IMR-90 (cell line): ENCODE data around the gene EXOC6B. TPM values are rescaled to one million over a fixed set of nuclear protein-coding genes. Genes with fewer than 3 reads are reported as not detected.
A peak's percentile ranks its signal among the peaks of the same experiment; 100 is the strongest.

Experiments
- ATAC-seq: fragments of 200-7000 bp; cut with Tn5 transposase; 2 replicates; pipeline ENCODE4 v1.9.1; 2020; ENCODE audit warnings: low read depth, mild to moderate bottlenecking, moderate library complexity
- BruUV-seq: library from RNA; stranded (reverse); fragments of 400-500 nt; replicated peaks from 2 replicates; lab custom pipeline; 2021; lab: Mats Ljungman, UMichigan
- CTCF ChIA-PET: fragments of 300-600 bp; formaldehyde crosslinking; extraction: SDS; loops from one replicate; lab custom pipeline; 2021; ENCODE audit warnings: antibody characterized with exemption; lab: Yijun Ruan, JAX
- POLR2A ChIA-PET: fragments of 300-600 bp; sonication (Branson Sonifier 250); formaldehyde crosslinking; loops from one replicate; lab custom pipeline; 2022; ENCODE audit warnings: antibody characterized with exemption; ENCODE audit not compliant: unreplicated experiment; lab: Charles Lee
- DNase-seq: peaks from one replicate; pipeline ENCODE4 v3.0.0; 2013
- H2AFZ ChIP-seq: replicated peaks from 2 replicates; pipeline ENCODE3; 2013; ENCODE audit warnings: low read length, mild to moderate bottlenecking; ENCODE audit not compliant: poor library complexity
- H2AK5ac ChIP-seq: 2 replicates; pipeline ENCODE4 v1.6.1; 2013; ENCODE audit warnings: low read depth, low read length, inconsistent platforms
- H2AK9ac ChIP-seq: replicated peaks from 2 replicates; pipeline ENCODE3; 2013; ENCODE audit warnings: mild to moderate bottlenecking, low read depth, low read length, moderate library complexity; ENCODE audit not compliant: poor library complexity
- H2BK120ac ChIP-seq: 2 replicates; pipeline ENCODE4 v1.6.1; 2013; ENCODE audit warnings: low read depth, low read length, inconsistent platforms
- H2BK15ac ChIP-seq: 3 replicates; pipeline ENCODE4 v1.6.1; 2013; ENCODE audit warnings: low read depth, low read length, inconsistent platforms
- H2BK20ac ChIP-seq: 2 replicates; pipeline ENCODE4 v1.6.1; 2013; ENCODE audit warnings: low read depth, mild to moderate bottlenecking, inconsistent platforms, low read length, moderate library complexity
- H2BK5ac ChIP-seq: 2 replicates; pipeline ENCODE4 v1.6.1; 2013; ENCODE audit warnings: mild to moderate bottlenecking, low read depth, low read length, inconsistent platforms; ENCODE audit not compliant: poor library complexity, severe bottlenecking
- H3K14ac ChIP-seq: replicated peaks from 2 replicates; pipeline ENCODE4 v1.6.1; 2013; ENCODE audit warnings: low read depth, low read length, inconsistent platforms
- H3K18ac ChIP-seq: 2 replicates; pipeline ENCODE4 v1.6.1; 2013; ENCODE audit warnings: low read depth, low read length, control low read depth
- H3K23ac ChIP-seq: 2 replicates; pipeline ENCODE4 v1.6.1; 2013; ENCODE audit warnings: low read depth, low read length, inconsistent platforms
- H3K27ac ChIP-seq: 2 replicates; pipeline ENCODE4 v1.5.1; 2013; ENCODE audit warnings: mild to moderate bottlenecking, control low read depth, low read length; ENCODE audit not compliant: insufficient read depth
- H3K27me3 ChIP-seq: 2 replicates; pipeline ENCODE4 v1.6.1; 2013; ENCODE audit warnings: low read length; ENCODE audit not compliant: control insufficient read depth, insufficient read depth
- H3K36me3 ChIP-seq: 2 replicates; pipeline ENCODE4 v1.6.1; 2013; ENCODE audit warnings: low read length, mixed read lengths; ENCODE audit not compliant: control insufficient read depth, insufficient read depth
- H3K4ac ChIP-seq: 2 replicates; pipeline ENCODE4 v1.6.1; 2013; ENCODE audit warnings: low read depth, low read length, inconsistent platforms
- H3K4me1 ChIP-seq: 2 replicates; pipeline ENCODE4 v1.6.1; 2013; ENCODE audit warnings: low read length, mixed read lengths; ENCODE audit not compliant: control insufficient read depth, insufficient read depth
- H3K4me2 ChIP-seq: 2 replicates; pipeline ENCODE4 v1.6.1; 2013; ENCODE audit warnings: low read depth, mild to moderate bottlenecking, control low read depth, low read length, moderate library complexity
- H3K4me3 ChIP-seq: 2 replicates; pipeline ENCODE4 v1.5.1; 2013; ENCODE audit warnings: low read depth, mild to moderate bottlenecking, control low read depth, low read length, moderate library complexity; ENCODE audit not compliant: insufficient read depth
- H3K56ac ChIP-seq: 2 replicates; pipeline ENCODE4 v1.6.1; 2013; ENCODE audit warnings: low read length, inconsistent platforms; ENCODE audit not compliant: insufficient read depth; ENCODE audit errors: extremely low read depth
- H3K79me1 ChIP-seq, 2 experiments: 2 replicates each; pipeline ENCODE4 v1.6.1; 2013; ENCODE audit warnings: low read length in 2 of 2, inconsistent platforms in 1 of 2, low read depth in 1 of 2
- H3K9ac ChIP-seq: 2 replicates; pipeline ENCODE4 v1.6.1; 2013; ENCODE audit warnings: low read depth, low read length, control low read depth
- H3K9me1 ChIP-seq: 2 replicates; pipeline ENCODE4 v1.6.1; 2013; ENCODE audit warnings: low read length, inconsistent platforms; ENCODE audit not compliant: insufficient read depth
- H3K9me3 ChIP-seq: 2 replicates; pipeline ENCODE4 v1.6.1; 2013; ENCODE audit warnings: low read length; ENCODE audit not compliant: control insufficient read depth, insufficient read depth
- H4K20me1 ChIP-seq: 2 replicates; pipeline ENCODE4 v1.6.1; 2013; ENCODE audit warnings: low read length, inconsistent platforms; ENCODE audit not compliant: insufficient read depth
- H4K5ac ChIP-seq: 2 replicates; pipeline ENCODE4 v1.6.1; 2013; ENCODE audit warnings: mild to moderate bottlenecking, low read depth, low read length, control low read depth
- H4K8ac ChIP-seq, 2 experiments: 2 replicates each; pipeline ENCODE4 v1.6.1; 2013; ENCODE audit warnings: low read depth in 2 of 2, low read length in 2 of 2, control low read depth in 1 of 2, inconsistent platforms in 1 of 2
- H4K91ac ChIP-seq: 2 replicates; pipeline ENCODE4 v1.6.1; 2013; ENCODE audit warnings: low read depth, low read length, inconsistent platforms; ENCODE audit not compliant: insufficient read depth
- CHD1 ChIP-seq: IDR thresholded peaks from 2 replicates; pipeline ENCODE4 v1.6.1; 2012; ENCODE audit warnings: low read depth, low read length, improper control_type of control experiment
- MAZ ChIP-seq: IDR thresholded peaks from 2 replicates; pipeline ENCODE4 v1.6.1; 2012; ENCODE audit warnings: low read depth, mild to moderate bottlenecking, low read length, improper control_type of control experiment, moderate library complexity, borderline replicate concordance
- NFE2L2 ChIP-seq: fragments of 150-350 bp; IDR thresholded peaks from 2 replicates; pipeline ENCODE4 v1.6.1; 2016; ENCODE audit warnings: low read depth, mild to moderate bottlenecking, low read length
- whole genome bisulfite sequencing, 2 experiments: methylation state at CpG; one replicate each; pipeline versions ENCODE4 v1.1.5 to v1.1.7; 2013; ENCODE audit warnings: missing lambda C conversion rate in 2 of 2; ENCODE audit not compliant: insufficient read length in 1 of 2; ENCODE audit errors: extremely low coverage in 2 of 2; 5-methylcytosine and 5-hydroxymethylcytosine counted together
- dilution Hi-C: fragments of 300-500 bp; cut with HindIII; formaldehyde crosslinking; loops from one replicate; pipeline ENCODE4 v1.14.3; 2018; ENCODE audit warnings: low sequenced_read_pairs; ENCODE audit not compliant: unreplicated experiment
- in situ Hi-C: fragments of 300-500 bp; cut with MboI; formaldehyde crosslinking; loops from 3 replicates; pipeline ENCODE4 v1.14.3; 2019; ENCODE audit warnings: low sequenced_read_pairs, inconsistent platforms, mixed read lengths
- intact Hi-C: fragments of 100-400 bp; cut with micrococcal nuclease; formaldehyde crosslinking; loops from 2 replicates; pipeline ENCODE4 v1.10.0; 2022
- polyA plus RNA-seq, 3 experiments: library from polyadenylated mRNA; depleted of rRNA; stranded (reverse); fragments of >200 nt; gene quantifications; 2 replicates each; pipeline ENCODE4 v1.2.3, GENCODE V29; 2012; ENCODE audit warnings: low replicate concordance in 1 of 3
- total RNA-seq: library from RNA; depleted of rRNA; stranded (reverse); fragments of >200 nt; gene quantifications from 2 replicates; pipeline ENCODE4 v1.2.3, GENCODE V29; 2012

Gene EXOC6B
- total and polyA plus RNA-seq, 2 of the 4 experiments (the other 2 are of a cell fraction): 10.2 to 29.4 TPM

DNA sequence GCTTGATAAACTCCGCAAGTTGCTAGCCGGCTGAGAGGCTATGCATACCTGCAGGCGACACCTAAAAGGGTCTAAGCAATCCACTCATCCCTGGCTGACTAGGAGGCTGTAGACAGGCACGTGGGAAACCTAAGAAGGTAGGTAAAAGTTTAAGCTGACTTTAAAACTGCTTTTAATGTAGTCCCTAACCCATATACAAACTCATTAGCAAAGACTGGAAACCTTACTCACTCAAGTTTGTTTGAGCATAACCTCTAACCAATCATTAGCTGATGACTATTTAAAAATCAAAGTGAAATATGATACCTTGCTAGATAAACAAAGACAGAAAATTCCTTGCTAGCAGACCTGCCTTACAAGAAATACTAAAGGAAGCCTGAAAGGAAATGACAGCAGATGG, 106.4 kb downstream of the EXOC6B start:
- CTCF ChIA-PET: no interaction called here

More for the DNA sequence above, 106.4 kb downstream of the EXOC6B start:
- Histone ChIP-seq H4K91ac (peak overlapping the region; percentile 24; the same call in 1 of the 2 replicates), H3K14ac (peak overlapping the region; percentile 60), H3K4me1 (peaks cover 11% of the 10 kb centered on the region), H2BK15ac (no peak overlapping the region), H3K9me3 (no peaks in the 10 kb centered on the region), H3K4me2 (0 out of 2 replicates have a peak overlapping the region, but pooled peaks have one; percentile 41), H3K56ac (no peak overlapping the region), H4K8ac (no peak overlapping the region; a peak in 1 of 4 replicates), H3K36me3 (peaks cover 2% of the 10 kb centered on the region; the same call in 1 of the 2 replicates), H2AFZ (no peak overlapping the region), H4K20me1 (no peaks in the 10 kb centered on the region), H4K5ac (0 out of 2 replicates have a peak overlapping the region, but pooled peaks have one; percentile 24), H3K18ac (peak overlapping the region; percentile 78), H3K79me1 (peaks cover 3 to 9% of the 10 kb centered on the region in 2 experiments; a peak in 3 of 4 replicates), H2BK5ac (no peak overlapping the region), H3K9ac (no peak overlapping the region), H3K27ac (peak overlapping the region; percentile 48; the same call in 1 of the 2 replicates), H2BK120ac (peak overlapping the region; percentile 35; the same call in 1 of the 2 replicates), H3K9me1 (0 out of 2 replicates have a peak, but pooled peaks cover 3% of the 10 kb centered on the region), H3K4ac (peak overlapping the region; percentile 30; the same call in 1 of the 2 replicates), H2BK20ac (no peak overlapping the region), H3K27me3 (no peaks in the 10 kb centered on the region), H2AK9ac (no peak overlapping the region), H3K23ac (peak overlapping the region; percentile 35; the same call in 1 of the 2 replicates), H2AK5ac (no peak overlapping the region), H3K4me3 (no peak overlapping the region)
- in situ Hi-C loops: no loop called here
- POLR2A ChIA-PET: no interaction called here
- WGBS, 2 experiments: no CpG with 5 or more reads among the region's 4 CpGs
- no TSS peak for BruUV-seq
- ATAC-seq (no peak), DNase-seq (peak; percentile 49)
- intact Hi-C loops: loop anchor here (5.0 kb wide), 1 partner anchor 92 kb away; no protein-coding TSS in a partner anchor
- TF ChIP-seq CHD1: no peak
- no peak for TF ChIP-seq NFE2L2
- TF ChIP-seq MAZ: no peak
- dilution Hi-C loops: no loop called here
